Dermis blood vessel endothelial cell (primary cell): Measurements from ENCODE around the gene GRK5. TPM values are rescaled to one million over a fixed set of nuclear protein-coding genes. Genes with fewer than 3 reads are reported as not detected.
"Not testable (repeated sequence)": the region's sequence is repeated elsewhere in the genome, so short reads cannot be mapped to it uniquely, and the experiment has no call there.

Experiments used
- DNase-seq: peaks from one replicate; pipeline ENCODE4 v3.0.0; 2010
- total RNA-seq: library from RNA; depleted of rRNA; stranded (reverse); fragments of >200 nt; gene quantifications from 2 replicates; pipeline ENCODE4 v1.2.3, GENCODE V29; 2014

GRK5 gene
- total RNA-seq, 1 donor from 2014 or later: 57.9 TPM

DNA sequence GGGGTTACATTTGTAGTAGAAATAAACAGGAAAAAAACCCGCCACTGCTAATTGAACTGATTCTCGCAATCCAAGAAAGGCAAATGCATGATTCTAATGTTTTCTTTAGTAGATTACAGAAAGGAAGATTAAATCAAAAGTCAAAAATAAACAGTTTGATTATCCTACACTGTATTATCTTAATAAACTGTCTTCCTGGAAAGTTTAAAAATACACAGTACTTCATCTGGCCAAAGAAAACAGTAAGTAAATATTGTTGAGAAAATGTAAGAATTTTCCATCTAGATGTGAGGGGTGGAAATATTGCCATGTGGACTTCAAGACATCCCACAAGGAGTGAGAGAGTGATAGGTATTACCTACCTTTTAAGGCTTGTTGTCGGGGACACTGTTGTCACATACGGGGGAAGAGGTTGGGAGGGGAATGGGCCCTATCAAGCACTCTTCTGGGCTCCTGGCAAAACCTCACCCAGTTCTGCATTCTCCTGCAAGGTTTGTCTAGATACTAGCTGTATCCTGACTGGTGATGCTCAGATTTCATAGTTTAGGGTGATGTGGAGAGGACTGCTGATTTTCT is 17.8 kb downstream of the GRK5 start:
- DNase-seq: no peak

- DNase-seq: no peak
Observed at GRCh38 chr10:119227825-119228224, 20.5 kb downstream of the GRK5 start.

DNA sequence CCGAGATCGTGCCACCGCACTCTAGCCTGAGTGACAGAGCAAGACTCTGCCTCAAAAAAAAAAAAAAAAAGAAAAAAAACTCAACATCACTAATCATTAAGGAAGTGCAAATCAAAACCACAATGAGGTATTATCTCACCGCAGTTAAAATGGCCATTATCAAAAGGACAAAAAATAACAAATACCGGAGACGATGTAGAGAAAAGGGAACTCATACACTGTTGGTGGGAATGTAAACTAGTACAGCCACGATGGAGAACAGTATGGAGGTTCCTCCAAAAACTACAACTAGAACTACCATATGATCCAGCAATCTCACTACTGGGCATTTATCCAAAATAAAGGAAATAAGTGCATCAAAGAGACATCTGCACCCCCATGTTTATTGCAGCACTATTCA is 24.3 kb downstream of the GRK5 start:
- peak; percentile 56 for DNase-seq

- DNase-seq: not testable (repeated sequence)
Observed at GRCh38 chr10:119232439-119232838, 25.1 kb downstream of the GRK5 start.

DNA sequence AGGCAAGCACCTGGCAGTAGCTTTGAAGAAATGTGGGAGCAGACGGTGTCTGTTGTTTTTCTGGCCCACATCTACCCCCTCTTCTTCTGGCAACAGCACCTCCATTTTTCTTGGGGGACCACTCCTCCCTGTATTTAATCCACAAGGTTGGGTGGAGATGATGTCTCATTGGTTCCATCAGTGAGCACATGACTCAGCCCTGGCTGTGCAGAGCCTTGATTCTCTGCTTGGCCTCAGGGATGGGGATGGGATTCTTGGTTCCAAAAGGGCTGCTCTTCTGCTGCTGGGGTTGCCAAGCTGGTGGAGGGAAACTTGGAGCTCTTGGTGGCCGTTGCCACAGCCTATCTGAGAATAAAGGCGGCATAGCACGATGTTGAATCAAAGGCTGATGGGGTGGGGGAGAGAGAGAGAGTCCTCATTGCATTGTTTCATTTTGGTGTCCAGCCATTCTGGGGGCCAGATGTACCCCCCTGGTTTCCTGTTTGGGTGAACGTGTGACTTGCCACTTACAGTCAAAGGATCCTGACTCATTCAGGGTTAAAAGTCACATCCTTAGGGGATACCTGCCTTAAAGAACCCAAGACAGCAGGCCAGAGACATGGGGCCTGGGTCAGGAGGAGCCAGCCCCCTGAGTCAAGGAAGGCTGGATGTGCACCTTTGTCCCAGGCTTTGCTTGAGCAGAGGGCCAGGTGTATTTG is 25.9 kb downstream of the GRK5 start:
- DNase-seq: peak; percentile 96

- peak; percentile 96 for DNase-seq
Observed at GRCh38 chr10:119233821-119234220, 26.4 kb downstream of the GRK5 start.

DNA sequence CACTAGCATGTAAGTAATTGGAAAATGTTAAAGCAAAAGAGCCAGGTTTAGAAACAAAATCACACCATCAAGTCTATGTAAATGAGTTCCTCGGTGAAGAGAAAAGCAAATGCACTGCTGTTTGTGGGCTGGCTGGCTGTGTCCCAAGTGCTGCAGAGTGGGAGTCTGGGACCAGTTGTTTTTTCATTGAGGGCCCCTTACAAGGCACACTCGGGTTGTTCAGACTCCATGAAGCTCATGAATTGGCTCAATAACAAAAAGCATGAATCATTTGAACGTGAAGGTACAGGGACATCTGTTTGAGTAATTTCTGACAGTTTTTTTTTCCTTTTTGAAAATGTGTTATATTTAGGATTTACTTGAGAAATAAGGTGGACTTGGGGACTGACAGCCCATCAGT is 28.0 kb downstream of the GRK5 start:
- peak; percentile 65 for DNase-seq

GRCh38 chr10:119237722-119238436 is 30.5 kb downstream of the GRK5 start:
- DNase-seq: peak; percentile 47

GRCh38 chr10:119238577-119238976 is 31.2 kb downstream of the GRK5 start:
- no peak for DNase-seq

DNA sequence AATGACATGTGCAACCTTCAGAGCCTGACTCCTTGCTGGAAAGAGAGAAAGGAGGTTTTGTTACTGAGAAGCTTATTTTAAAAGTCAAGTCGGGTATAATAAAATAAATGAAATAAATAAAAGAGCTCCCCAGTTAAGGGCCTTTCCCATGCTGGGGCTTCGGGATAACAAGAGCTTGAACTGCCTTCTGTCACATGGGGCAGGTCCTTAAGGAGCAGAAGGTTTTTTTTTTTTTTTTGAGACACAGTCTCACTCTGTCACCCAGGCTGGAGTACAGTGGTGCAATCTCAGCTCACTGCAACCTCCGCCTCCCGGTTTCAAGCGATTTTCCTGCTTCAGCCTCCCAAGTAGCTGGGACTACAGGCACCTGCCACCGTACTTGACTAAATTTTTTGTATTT is 31.6 kb downstream of the GRK5 start:
- DNase-seq: not testable (repeated sequence)

- not testable (repeated sequence) for DNase-seq
Observed at GRCh38 chr10:119239630-119240029, 32.3 kb downstream of the GRK5 start.

DNA sequence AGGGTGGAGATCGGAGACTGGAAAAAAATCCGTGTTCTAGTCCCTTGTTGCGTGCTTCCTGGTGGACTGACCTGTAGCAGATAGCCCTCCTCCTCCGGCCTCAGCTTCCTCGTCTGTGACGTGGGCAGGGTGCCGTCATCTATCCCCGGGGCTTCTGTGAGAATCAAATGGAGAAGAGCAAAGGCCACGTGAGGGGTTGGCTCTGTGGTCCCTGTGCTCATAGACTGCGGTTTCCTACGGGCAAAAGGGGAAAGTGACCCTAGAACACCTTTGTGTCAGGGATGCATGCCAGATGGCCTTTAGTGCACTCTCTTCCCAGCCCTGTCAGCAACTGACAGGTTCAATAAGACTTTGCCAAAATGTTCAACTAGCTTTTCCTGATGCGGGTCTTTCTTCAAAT is 33.7 kb downstream of the GRK5 start:
- no peak for DNase-seq

- DNase-seq: no peak
Observed at GRCh38 chr10:119242186-119242585, 34.8 kb downstream of the GRK5 start.

- no peak for DNase-seq
Observed at GRCh38 chr10:119243488-119243887, 36.1 kb downstream of the GRK5 start.

GRCh38 chr10:119243967-119244366 is 36.6 kb downstream of the GRK5 start:
- DNase-seq: no peak

DNA sequence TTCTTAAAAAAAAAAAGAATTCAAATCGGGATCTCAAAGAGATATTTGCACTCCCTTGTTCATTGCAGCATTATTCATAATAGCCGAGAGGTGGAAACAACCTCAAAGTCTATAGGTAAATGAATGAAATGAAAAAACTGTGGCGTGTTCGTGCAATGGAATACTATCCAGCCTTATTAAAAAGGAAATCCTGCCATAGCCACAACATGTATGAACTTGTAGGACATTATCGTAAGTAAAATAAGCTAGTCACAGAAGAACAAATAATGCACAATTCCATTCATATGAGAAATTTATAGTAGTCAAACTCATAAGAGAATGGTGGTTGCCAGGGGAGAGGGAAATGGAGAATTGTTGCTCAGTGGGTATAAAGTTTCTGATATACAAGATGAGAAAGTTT is 37.9 kb downstream of the GRK5 start:
- DNase-seq: no peak

DNA sequence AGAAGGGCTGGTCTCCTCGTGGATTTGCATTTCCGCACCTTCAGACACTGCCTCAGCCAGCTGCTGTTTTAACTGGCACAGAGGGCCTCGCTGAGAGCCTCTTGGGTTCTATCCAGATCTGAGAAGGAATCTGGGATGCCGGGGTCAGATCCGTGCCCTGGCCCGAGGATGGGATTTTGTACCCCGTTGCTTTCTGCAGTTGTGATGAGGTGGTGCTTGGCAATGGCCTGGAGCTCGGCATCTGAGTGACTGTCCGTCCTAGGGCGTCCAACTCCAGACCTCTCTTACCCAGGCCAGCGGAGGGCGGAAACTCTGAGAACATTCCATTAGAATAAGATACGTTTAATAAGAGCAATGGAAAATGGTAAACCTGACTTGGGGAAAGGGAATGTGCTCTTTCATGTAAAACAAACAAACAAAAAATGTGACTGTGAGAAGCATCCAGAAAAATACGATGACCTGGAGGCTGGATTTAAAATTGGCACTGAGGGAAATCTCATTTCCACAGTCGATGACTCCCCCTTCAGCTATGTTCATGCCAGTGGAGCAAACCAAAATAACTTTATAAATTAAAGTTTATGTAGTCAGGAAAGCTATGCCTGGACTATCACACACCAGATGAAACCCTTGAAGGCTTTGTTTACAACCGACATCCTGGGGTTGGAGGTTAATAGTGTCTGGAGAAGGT is 39.6 kb downstream of the GRK5 start:
- DNase-seq: peak; percentile 59

- no peak for DNase-seq
Observed at GRCh38 chr10:119247550-119247894, 40.2 kb downstream of the GRK5 start.

GRCh38 chr10:119248184-119248583 is 40.8 kb downstream of the GRK5 start:
- DNase-seq: no peak

- no peak for DNase-seq
Observed at GRCh38 chr10:119248681-119249080, 41.3 kb downstream of the GRK5 start.

DNA sequence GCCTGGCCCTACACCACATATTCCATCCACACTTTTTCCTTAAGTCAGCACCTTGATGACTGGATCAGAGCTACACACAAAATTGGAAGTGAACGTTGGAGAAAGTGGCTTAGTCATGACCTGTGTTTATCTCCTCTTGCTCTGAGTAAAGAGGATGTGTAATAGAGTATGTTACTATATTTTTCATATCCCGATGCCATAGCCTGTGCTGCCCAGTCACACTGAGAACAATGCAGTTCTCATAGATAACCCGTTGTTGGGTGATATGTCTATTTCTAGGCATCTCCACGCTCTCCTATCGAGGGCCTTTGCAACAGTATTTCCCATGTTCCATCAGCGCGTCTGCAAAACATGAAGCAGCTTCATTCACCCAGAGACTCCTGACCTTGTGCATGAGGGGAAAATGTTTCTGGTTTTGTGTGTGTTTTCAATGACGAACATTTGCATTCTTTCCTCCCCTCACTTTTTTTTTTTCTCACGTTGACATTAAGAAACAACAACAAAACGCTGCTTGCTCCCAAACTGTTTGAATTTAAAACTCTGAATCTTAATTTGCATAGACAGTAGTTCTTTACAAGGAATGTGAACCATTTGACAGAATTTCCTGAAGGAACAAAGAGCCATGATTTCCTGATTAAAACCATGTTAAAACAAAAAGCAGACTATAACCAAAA is 43.4 kb downstream of the GRK5 start:
- peak; percentile 83 for DNase-seq

DNA sequence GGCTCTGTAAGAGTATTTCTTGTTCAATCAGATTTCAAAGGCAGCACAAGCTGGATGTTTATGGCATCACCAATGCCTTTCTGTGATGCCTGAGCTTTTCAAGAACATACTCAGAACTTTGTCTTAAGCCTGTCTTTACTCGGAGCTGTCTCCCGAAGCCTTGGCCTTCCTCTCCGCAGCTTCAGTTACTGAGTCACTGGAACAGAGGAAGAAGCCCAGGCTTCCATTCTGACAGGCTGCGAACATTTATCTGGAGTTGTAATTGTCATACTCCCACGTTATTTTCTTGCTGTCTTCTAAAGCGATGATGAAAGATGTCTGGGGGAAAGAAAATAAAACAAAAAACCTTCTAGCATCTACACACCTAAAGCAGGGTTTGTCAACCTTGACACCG is 43.9 kb downstream of the GRK5 start:
- peak; percentile 76 for DNase-seq

DNA sequence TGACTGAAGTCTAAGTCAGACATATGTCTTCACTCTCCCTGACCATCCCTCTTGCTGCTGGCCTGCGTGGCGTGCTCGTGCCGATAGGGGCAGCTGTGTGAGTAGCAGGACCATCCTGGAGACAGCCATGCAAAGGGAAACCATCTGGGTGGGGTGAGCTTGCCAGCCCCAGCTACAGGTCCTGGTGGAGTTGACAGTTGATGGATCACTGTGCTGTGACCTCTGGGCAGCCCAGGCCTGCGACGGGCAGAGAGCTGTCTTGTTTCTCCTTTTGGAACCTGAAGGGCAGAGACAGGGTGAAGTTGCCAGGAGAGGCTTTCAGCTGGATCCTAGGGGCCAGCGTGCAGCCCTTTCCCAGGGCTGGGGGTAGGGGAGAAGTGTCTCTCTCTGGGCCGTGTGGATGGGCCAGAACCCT is 44.7 kb downstream of the GRK5 start:
- DNase-seq: no peak
